Cerebellar nuclear complex (tissue), 1 donor: ENCODE data around the gene KCTD3.

Source experiments
- DNase-seq, 2 experiments: peaks; one replicate each; lab custom pipeline; 2025; lab: John Stamatoyannopoulos, UW

Gene KCTD3

DNA sequence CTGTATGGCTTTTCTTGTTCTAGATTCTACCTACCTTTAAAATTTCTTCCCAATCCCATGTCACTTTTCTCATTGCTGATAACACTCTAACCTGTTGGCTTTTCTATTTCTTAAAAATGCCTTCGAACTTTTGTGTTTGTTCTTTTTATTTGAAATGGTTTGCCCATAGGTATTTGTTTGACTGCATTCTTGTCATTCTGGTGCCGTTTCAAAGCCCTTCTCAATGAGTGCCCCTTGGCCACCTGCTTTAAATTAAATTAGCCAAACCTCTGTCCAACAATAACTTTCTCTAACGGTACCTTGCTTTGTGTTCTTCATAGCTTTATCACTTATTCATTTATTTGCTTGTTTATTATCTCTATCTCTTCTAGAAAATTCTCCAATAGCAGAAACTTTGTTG is 38.9 kb downstream of the KCTD3 start:
- DNase-seq: no peak

DNA sequence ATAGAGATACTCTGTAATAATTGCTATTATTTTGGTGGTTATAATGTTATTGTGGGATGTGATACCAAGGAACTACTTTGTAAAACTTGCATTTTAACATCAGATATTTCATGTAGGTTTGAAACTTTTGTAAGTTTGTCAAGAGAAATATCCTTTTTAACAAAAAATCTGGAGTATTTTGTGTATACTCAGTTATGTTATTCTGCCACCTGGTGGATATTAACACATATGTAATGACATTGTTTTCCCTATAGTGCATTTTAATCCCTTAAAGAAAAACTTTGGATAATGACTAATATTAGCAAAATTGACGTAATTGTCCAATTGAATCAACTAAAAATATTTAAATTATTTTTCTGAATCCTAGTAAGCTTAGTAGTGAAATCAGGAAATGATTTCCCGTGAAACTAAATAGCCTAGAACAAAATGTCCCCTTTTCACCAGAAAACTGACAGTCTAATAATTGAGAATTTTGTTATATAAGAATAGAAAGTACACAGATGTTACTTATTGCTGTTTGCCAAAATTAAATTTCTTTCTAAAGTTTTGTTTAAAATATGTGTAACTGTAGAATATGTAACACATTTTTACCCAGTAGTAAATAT is 39.6 kb downstream of the KCTD3 start:
- no peak for DNase-seq

DNA sequence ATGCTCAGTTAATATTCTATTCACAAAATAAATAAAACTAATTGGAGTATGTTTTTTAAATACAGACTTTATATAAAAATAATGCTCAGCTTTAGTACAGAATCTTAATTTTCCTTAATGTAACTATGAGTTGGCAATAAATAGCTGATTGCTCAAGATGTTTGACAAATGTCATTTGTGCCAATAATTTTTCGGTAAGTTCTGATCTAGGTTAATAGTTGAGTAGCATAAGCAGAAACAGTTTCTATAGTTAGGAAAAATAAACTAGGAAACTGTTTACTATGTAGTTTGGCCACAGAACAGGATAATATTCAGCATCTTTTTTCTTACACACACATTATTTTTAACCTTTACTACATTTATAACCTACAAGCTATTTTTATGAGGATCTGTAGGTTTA is 40.3 kb downstream of the KCTD3 start:
- no peak for DNase-seq

DNA sequence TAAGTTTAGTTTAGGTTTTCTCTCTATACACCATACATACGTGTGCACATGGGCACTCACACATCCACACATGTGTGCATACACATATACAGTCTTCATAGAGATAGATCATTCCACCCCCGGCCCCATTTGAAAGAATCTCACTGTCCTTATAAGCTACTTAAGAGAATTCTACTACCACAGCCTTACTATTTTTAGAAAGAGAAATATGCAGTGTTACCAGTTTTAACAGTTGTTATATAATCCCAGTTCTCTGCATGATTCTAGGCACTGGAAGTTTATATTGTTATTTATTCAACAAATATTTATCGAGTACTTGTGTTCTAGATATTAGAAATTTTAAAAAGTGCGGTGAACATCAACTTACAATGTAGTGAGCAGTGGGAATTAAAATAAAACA is 41.5 kb downstream of the KCTD3 start:
- DNase-seq: no peak

DNA sequence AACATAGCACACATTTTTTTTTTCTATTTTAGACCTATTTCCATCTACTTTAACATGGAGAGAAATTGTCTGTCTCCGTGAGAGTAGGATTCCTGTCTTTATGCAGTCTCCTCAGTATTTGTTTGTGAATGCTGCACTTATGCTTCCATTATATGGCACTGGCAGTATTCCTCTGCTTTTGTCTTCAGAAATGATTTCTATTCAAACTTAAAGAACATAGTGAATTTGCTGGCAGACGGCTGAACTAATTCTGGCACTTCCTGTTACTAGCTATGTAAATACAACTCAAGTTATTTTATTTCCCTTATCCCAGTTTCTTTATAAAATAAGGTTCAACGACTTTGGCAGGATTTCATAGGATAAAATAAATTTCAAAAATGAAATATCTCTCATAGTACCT is 45.3 kb downstream of the KCTD3 start:
- DNase-seq: no peak

DNA sequence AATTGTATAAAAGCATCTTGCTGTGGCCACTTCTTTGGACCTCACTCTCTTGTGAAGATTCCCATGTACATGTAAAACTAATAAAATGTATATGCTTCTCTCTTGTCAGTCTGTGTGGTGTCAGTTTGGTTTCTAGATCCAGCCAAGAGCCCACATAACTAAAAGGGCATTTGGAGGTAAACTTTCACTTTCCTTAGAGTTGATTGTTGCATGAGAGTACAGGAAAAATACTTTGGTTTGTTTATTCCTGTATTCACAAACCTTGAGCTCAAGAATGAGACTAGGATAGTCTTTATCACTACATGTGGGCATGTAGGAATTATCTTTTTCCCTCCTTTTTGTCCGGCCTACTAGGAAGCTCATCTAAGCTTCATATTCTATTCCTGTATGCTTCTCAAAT is 50.9 kb downstream of the KCTD3 start:
- no peak for DNase-seq

DNA sequence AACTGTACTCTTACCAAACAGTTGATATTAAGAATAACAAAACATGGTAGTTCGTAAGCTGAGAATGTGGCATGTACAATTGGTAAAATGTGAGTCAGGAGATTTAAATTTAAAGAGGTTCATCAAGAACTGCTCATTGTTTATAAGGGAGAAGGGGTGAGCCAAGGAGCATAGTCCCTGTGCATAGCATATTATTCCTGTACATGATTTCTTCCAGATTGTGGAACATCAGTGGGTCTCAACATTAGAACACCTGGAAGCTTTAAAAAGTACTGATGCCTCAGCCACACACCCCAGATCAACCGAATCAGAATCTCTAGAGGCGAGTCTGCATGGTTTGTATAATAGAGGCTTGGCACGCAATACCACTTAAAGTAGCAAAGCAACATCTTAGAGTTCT is 56.1 kb downstream of the KCTD3 start:
- no peak for DNase-seq

DNA sequence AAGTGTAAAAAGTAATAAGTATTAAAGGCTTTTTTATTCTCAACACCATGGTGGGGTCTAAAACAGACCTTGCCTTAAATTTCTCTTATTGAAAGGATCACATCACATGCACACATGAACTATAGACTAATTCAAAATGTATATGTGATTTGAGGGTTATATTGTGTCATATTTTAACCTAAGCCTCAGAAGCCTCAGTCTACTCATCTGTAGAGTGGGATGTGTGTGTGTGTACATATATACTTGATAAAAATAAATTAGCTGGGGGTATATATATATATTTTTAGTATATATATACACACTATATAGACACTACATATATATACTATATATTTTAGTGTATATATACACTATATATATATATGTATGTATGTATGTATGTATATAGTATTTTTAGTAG is 58.8 kb downstream of the KCTD3 start:
- DNase-seq: no peak

DNA sequence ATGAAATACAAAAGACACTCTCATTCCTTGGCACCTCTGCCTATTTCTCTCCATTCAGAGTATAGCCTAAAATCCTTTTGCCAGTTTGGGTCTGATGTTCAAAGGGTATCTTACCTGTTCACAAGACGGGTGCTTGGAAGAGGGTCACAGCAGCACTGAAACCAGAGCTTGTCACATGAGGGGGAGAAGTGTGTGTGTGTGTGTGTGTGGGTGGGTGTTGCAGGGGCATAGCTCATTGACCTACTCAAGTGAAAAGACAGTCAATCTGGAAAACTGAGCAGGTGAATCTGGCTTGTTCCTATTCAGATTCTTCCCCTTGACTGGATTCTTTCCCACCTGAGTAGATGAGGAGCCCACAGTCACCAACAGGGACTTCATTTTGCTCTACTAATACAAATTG is 63.9 kb downstream of the KCTD3 start:
- no peak for DNase-seq

DNA sequence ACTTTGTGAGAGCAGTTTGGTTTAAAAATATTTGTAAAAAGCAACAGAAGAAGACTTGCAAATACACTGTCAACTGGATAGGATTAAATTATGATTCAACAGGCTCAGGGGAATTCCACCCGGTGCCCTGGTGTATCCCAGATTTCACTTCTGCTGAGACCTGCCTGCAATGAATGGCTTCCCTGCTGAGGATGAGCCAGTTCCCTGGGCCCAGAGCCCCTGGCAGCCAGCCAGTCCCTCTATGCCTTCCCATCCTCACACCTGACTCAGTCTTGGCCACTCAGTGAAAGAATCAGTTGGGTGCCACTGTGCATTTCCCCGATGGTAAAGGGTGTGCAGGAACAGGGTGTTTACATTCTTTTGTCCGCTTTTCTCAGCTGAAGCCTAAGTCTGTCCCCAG is 64.4 kb downstream of the KCTD3 start:
- DNase-seq: no peak

DNA sequence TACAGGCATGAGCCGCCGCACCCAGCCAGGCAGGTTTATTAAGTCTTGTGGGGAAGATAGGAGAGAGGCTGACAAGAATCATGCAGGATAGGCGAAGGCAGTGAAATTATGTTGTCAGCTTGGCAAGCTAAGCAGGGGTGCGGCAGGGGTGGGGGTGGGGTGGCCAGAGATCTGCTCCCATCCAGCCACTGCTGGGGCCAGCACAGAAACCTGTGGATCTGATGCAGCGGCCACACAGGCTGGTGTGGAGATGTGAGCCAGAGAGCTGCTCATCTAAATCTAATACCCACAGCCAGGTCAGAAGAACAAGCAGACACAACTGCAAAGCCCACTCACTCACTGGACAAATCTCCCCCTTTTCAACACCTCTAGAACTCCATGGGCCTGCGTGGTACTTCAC is 68.7 kb downstream of the KCTD3 start:
- no peak for DNase-seq

DNA sequence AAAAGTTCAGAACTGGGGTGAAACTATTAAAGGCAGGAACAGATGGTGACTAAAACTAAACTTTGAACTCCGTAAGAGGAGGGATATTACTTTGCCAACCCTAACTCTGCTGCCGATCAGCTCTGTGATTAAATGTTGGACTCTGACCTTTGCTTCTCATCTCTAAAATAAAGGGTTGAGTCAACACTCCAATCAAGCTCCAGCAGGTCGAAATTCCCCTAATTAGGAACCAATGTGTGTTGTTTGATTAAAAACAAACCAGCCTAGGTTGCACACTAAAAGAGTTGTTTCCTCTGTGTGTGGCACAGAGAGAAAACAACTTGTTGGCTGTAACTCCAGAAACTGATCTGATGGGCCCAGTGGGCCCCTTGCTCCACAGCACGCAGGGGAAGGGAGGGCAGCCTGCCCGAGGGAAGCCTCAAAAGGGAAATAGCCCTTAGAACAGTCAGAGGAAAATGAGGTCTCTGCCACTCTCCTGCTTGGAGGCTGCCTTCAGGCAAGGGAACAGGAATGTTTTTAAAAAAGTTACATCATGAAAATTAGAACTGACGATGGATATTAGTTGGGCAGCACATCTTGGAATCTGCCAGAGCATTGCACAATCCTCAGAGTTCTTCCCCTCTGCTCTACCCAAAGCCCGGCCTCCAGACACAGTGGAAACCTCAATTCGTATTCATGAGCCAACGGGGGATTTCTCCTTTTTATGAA is 69.3 kb downstream of the KCTD3 start:
- no peak for DNase-seq

DNA sequence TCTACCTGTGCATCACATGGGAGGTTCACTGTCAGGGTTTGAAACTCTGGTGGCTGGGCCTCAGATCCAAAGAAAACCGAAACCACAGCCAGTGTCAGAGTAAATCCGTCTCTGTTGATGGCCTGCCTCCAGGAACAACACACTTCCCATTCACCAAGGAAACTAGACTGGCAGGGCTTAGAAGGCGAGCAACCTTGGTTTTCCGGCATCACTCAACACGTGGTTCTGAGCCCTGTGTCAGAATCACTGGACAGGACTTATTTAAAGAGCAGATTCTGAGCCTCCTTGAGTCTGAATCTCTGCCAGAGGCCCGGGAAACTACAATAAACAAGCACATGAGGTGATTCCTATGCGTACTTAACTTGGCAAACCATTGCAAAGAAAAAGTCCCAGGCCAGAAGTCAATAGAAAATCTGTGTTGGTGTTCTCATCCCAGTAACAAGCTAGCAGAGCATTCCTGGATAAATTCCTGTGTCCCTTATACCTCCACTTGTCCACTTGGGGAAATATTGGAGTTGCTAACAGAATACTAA is 70.0 kb downstream of the KCTD3 start:
- no peak for DNase-seq

DNA sequence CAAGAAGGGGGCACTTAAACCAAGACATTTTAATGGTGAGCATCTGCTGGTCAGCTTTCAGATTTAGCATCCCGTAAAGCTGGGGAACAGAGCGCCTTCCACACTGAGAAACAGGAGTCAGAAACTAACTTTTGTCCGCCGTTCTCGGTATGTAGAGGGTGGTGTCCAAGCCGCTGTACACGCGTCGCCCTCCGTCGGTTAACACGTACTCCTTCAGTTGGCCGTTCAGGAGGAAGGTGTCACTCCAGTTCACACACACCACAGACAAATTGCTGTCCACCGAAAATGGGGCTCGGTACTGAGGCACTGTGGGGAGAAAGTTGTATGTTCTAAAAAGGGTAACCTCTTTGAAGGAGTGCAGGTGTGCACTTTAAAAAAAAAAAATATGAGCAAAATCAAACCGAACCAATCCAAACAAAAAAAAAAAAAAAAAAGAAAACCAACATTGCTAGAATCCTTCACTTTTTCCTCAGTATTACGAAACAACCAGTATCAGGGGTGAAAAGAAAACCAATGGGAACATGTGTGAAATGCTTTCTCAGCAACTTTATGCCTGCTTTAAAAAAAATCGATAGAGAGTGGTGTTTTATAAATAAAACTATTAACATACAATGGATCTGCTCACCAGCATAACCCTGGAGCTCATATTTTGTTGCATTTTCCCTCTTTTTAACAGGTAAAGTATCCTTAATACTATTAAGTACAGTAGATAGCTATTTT is 73.5 kb downstream of the KCTD3 start:
- no peak for DNase-seq

DNA sequence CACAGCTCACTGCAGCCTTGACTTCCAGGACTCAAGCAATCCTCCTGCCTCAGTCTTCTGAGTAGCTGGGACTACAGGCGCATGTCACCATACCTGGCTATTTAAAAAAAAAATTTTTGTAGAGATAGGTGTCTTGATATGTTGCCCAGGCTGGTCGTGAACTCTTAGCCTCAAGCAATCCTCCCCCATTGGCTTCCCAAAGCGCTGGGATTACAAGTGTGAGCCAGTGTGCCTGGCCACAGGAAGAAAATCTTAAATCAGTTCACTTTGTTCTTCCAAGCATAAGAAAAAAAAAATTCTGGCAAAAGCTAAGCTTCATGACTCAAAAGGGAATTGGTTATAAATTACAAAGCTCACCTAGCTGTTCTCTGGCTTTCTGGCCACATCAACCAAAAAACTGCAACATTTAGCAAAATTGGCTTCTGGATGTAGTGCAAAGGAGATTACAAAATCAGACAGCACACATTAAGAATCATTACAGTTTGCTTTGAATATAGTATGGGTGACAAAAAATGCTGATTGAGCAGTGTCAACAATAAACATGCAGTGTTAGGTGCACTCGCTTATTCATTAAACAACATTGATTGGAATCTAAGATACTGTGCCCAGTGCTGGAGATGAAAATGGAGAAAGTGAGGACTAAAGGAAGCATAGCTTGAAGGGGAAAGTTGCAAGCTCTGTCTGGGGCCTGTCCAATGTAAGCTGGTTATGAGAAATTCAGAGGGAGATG is 76.7 kb downstream of the KCTD3 start:
- DNase-seq: no peak

DNA sequence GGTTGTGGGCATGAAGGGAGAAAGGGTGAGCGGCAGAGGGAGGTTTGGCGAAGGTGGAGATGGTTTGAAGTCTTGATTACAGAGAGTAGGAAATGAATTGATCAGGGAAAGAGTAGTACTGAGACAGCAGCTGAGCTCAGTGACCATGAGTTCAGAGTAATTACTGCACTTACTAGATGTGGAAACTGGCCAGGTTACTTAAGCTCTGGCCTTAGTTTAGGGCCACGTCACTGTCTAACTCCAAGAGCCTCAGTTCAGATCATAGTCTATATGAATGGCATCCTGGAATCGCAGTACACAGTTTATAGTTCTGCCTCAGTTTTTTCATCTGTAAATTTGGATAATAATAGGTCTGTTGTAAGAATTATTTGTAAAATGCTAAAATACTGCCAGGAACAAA is 78.1 kb downstream of the KCTD3 start:
- DNase-seq: no peak

DNA sequence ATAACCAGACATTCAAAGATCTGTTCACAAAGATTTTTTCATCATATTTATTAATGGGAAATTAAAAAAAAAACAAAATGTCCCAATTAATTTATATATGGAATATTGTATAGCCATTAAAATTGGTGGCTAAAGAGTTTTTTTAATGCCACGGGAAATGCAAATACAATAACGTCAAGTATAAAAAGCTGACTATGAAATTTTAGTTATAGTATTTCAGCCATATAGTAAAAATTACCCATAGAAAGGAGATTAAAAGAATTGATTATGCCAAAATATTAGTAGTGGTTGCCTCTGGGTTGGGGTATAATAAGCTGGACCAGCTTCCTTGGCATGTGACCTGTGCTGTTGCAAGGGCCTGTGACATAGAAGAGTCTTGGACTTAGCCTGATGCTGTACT is 78.8 kb downstream of the KCTD3 start:
- DNase-seq: no peak

DNA sequence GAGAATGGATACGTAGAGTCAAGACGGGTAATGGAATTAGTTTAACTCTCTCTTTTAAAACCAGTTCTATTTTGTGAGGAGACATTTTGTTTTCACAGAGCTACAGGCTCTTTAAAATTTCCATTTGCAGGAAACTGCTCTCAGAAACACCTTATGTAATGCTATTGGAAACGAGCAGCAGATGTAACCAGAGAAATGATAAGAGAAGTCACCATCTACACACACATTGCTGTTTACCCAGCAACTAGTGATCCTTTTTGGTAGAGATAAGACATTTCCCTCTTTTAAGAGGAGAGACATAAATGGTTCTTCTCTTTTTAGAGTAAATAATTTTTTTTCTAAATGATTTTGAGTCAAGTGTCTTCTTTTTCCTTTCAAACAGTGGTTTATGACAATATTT is 80.6 kb downstream of the KCTD3 start:
- DNase-seq: no peak

DNA sequence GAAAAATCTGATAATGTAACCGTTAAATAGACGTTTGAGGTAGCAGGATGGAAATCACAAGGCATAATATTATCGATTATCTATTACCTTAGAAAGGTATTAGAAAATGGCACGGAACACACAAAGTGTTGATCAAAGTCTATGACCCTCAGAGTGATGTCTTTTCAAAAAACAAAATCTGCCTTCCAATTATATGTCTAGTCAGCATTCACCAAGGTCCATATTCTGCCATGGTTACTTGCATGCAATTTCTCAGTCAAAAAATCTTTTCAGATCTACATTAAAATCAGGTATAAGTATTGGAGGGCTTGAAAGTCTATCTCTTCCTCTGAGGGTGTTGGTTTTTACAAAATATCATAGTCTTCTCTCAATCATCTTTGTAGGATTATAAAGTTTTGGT is 81.9 kb downstream of the KCTD3 start:
- no peak for DNase-seq

DNA sequence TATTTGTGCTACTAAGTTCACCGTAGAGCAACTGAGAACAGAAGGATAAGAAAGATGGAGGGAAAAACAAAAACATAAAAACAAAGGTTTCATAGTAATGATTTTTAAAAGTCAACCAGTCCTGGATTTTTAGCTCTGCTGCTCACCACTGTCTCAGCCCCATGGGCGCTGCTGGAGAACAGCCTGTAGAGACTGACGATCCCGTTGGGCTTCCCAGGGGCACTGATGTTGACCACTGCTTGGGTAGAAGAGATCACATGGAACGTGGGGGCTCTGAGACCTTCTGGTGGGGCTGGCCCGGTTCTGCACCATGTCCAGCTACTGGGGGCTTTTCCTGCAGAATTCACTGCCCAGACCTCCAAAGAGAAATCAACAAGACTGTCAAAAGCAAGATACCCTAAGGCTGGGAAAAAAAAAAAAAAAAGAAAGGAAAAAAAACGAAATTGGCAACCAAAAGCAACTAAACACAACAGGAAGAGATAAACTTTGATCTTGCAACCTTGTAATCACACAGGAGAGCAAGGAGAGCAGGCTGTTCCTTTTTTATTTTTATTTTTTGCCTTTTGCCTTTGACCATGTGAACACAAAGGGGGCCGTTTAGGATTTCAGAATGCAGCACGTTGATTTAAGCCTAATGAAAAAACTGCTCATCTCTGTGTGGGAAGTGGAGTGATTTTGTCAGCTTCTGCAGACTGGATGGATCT is 83.5 kb downstream of the KCTD3 start:
- DNase-seq: no peak

DNA sequence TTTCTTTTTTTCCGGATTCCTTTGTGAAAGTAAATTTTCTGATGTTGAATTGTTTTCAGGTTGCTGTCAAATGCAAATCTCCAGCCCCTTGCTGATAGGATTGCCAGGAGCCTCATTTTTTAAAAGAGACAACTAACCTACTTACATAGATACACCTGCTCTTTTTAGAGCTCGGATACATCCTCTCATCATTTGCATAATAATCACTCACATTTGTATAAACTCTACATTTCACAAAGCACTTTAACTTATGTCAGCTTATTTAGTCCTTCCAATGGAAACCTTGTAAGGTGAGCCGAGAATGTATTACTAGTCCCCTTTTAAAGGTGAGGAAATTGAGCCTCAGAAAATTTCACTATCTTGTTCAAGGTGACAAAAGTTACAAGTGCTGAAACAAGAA is 84.8 kb downstream of the KCTD3 start:
- no peak for DNase-seq

DNA sequence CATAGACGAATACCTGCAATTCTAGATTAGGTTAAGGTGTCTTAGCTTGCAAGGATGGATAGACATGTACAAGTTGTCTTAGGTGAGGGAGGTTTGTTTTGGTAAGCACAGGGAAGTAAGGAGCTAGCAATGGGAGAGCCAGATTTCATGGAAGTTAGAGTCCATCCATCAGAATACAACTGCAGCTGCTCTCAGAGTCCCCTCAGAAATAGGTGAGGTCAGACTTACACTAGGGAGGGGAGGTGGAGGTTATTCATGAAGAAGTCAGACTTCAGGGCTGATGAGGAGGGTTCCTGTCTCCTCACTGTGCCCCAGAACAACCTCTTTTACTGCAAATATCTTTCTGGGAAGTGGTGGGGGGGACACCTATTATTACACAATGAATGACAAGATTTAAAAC is 85.3 kb downstream of the KCTD3 start:
- no peak for DNase-seq
